DMS114 treated with DMSO at 0.1 percent for 48 hours (cell line): ENCODE results near the gene KLK14.
A peak's percentile ranks its signal among the peaks of the same experiment; 100 is the strongest.

ENCODE experiments used
- DNase-seq: peaks from one replicate; lab custom pipeline; 2025; ENCODE audit not compliant: unreplicated experiment; lab: John Stamatoyannopoulos, UW

KLK14 gene

GRCh38 chr19:51108066-51108804 is 25.5 kb upstream of the KLK14 start, which contains the start of gene CTU1:
CTU1 (minus strand) TSS chr19:51108409; CDS start chr19:51104569, 3,840 bp downstream.
- DNase-seq: peak; percentile 94

- no peak for DNase-seq
Measured at GRCh38 chr19:51107406-51108065, 24.8 kb upstream of the KLK14 start.

GRCh38 chr19:51103926-51104341 is 21.2 kb upstream of the KLK14 start:
- no peak for DNase-seq

GRCh38 chr19:51102991-51103390 is 20.3 kb upstream of the KLK14 start:
- DNase-seq: no peak

GRCh38 chr19:51101171-51101865 is 18.6 kb upstream of the KLK14 start:
- no peak for DNase-seq

GRCh38 chr19:51100601-51101000 is 17.9 kb upstream of the KLK14 start:
- no peak for DNase-seq

- no peak for DNase-seq
Measured at GRCh38 chr19:51099047-51099382, 16.3 kb upstream of the KLK14 start.

- no peak for DNase-seq
Measured at GRCh38 chr19:51098365-51099046, 15.8 kb upstream of the KLK14 start.

GRCh38 chr19:51097796-51098195 is 15.1 kb upstream of the KLK14 start:
- DNase-seq: no peak

- no peak for DNase-seq
Measured at GRCh38 chr19:51097166-51097738, 14.6 kb upstream of the KLK14 start.

- no peak for DNase-seq
Measured at GRCh38 chr19:51096473-51097165, 13.9 kb upstream of the KLK14 start.

- DNase-seq: no peak
Measured at GRCh38 chr19:51094696-51095279, 12.1 kb upstream of the KLK14 start.

- DNase-seq: no peak
Measured at GRCh38 chr19:51093510-51094345, 11.0 kb upstream of the KLK14 start.

GRCh38 chr19:51093101-51093500 is 10.4 kb upstream of the KLK14 start:
- no peak for DNase-seq

GRCh38 chr19:51091895-51092873 is 9.5 kb upstream of the KLK14 start:
- DNase-seq: no peak

- DNase-seq: no peak
Measured at GRCh38 chr19:51091126-51091525, 8.4 kb upstream of the KLK14 start.

- no peak for DNase-seq
Measured at GRCh38 chr19:51090471-51090870, 7.8 kb upstream of the KLK14 start.

- DNase-seq: no peak
Measured at GRCh38 chr19:51089786-51090185, 7.1 kb upstream of the KLK14 start.
